Mesendoderm (in vitro differentiated cells): ENCODE measurements around the gene MINDY3.
A peak's percentile ranks its signal among the peaks of the same experiment; 100 is the strongest.

Source experiments
- DNase-seq: peaks from one replicate; pipeline ENCODE4 v3.0.0; 2013
- H2AK5ac ChIP-seq: 2 replicates; pipeline ENCODE4 v1.6.1; 2013; ENCODE audit warnings: low read length, inconsistent platforms
- H2BK120ac ChIP-seq: 2 replicates; pipeline ENCODE4 v1.6.1; 2013; ENCODE audit warnings: low read depth, mild to moderate bottlenecking, low read length, moderate library complexity, mixed read lengths
- H2BK15ac ChIP-seq: replicated peaks from 2 replicates; pipeline ENCODE4 v1.6.1; 2013; ENCODE audit warnings: low read depth, mild to moderate bottlenecking, moderate library complexity
- H2BK5ac ChIP-seq: 2 replicates; pipeline ENCODE4 v1.6.1; 2013; ENCODE audit warnings: low read length, inconsistent platforms
- H3K18ac ChIP-seq: 2 replicates; pipeline ENCODE4 v1.6.1; 2013; ENCODE audit warnings: mild to moderate bottlenecking, low read length, mixed read lengths
- H3K23ac ChIP-seq: one replicate; pipeline ENCODE4 v1.6.1; 2013; ENCODE audit warnings: low read length
- H3K27ac ChIP-seq: 2 replicates; pipeline ENCODE4 v1.5.1; 2013; ENCODE audit warnings: low read depth, mild to moderate bottlenecking, inconsistent platforms, low read length, moderate library complexity
- H3K27me3 ChIP-seq: 2 replicates; pipeline ENCODE4 v1.6.1; 2013; ENCODE audit warnings: low read length, control low read depth, mild to moderate bottlenecking, inconsistent platforms; ENCODE audit not compliant: insufficient read depth, poor library complexity
- H3K36me3 ChIP-seq: 2 replicates; pipeline ENCODE4 v1.6.1; 2013; ENCODE audit warnings: low read length, inconsistent platforms; ENCODE audit not compliant: control insufficient read depth, insufficient read depth
- H3K4ac ChIP-seq: one replicate; pipeline ENCODE4 v1.6.1; 2013; ENCODE audit warnings: low read depth, mild to moderate bottlenecking, low read length, moderate library complexity
- H3K4me1 ChIP-seq: 2 replicates; pipeline ENCODE4 v1.6.1; 2013; ENCODE audit warnings: low read depth, low read length, inconsistent platforms; ENCODE audit not compliant: control insufficient read depth
- H3K4me2 ChIP-seq: 2 replicates; pipeline ENCODE4 v1.6.1; 2013; ENCODE audit warnings: low read length
- H3K4me3 ChIP-seq: 2 replicates; pipeline ENCODE4 v1.5.1; 2013; ENCODE audit warnings: mild to moderate bottlenecking, low read length
- H3K56ac ChIP-seq: one replicate; pipeline ENCODE4 v1.6.1; 2013; ENCODE audit warnings: low read length
- H3K79me1 ChIP-seq: 2 replicates; pipeline ENCODE4 v1.6.1; 2013; ENCODE audit warnings: low read length, inconsistent platforms
- H3K79me2 ChIP-seq: 2 replicates; pipeline ENCODE4 v1.6.1; 2013; ENCODE audit warnings: mild to moderate bottlenecking, low read length; ENCODE audit not compliant: control insufficient read depth, insufficient read depth
- H3K9ac ChIP-seq: 2 replicates; pipeline ENCODE4 v1.6.1; 2013; ENCODE audit warnings: low read length, inconsistent platforms
- H4K5ac ChIP-seq: one replicate; pipeline ENCODE4 v1.6.1; 2013; ENCODE audit warnings: low read length
- H4K8ac ChIP-seq: one replicate; pipeline ENCODE4 v1.6.1; 2013; ENCODE audit warnings: low read depth, mild to moderate bottlenecking, control low read depth, low read length, moderate library complexity
- WGBS: extraction: QIAGEN DNeasy Blood & Tissue Kit; methylation state at CpG from one replicate; pipeline ENCODE4 v1.1.7; 2013; ENCODE audit warnings: low lambda C conversion rate, missing lambda C conversion rate; ENCODE audit not compliant: insufficient coverage; ENCODE audit errors: extremely low coverage; 5-methylcytosine and 5-hydroxymethylcytosine counted together

Gene MINDY3

GRCh38 chr10:15740261-15740660, 120.0 kb downstream of the MINDY3 start:
- no peak overlapping the region for H3K4ac ChIP-seq
- no peaks in the 10 kb centered on the region for H3K27me3 ChIP-seq
- no peak overlapping the region for H4K5ac ChIP-seq
- no peaks in the 10 kb centered on the region for H3K79me1 ChIP-seq
- no peak overlapping the region for H3K23ac ChIP-seq
- no peak overlapping the region for H2AK5ac ChIP-seq
- no peak overlapping the region for H2BK5ac ChIP-seq
- H3K36me3 ChIP-seq = no peaks in the 10 kb centered on the region
- no peak overlapping the region for H3K18ac ChIP-seq
- no peak overlapping the region for H3K4me3 ChIP-seq
- WGBS = no CpG with 5 or more reads among the region's 6 CpGs
- H3K56ac ChIP-seq = no peak overlapping the region
- H3K9ac ChIP-seq = no peak overlapping the region
- no peaks in the 10 kb centered on the region for H3K4me1 ChIP-seq
- H2BK120ac ChIP-seq = no peak overlapping the region
- no peak for DNase-seq
- H2BK15ac ChIP-seq = no peak overlapping the region
- H3K27ac ChIP-seq = no peak overlapping the region
- H3K4me2 ChIP-seq = no peak overlapping the region
- no peaks in the 10 kb centered on the region for H3K79me2 ChIP-seq
- H4K8ac ChIP-seq = no peak overlapping the region

- Histone ChIP-seq H2BK120ac (no peak overlapping the region), H3K4me2 (no peak overlapping the region), H3K27me3 (no peaks in the 10 kb centered on the region), H2AK5ac (no peak overlapping the region), H3K79me2 (no peaks in the 10 kb centered on the region), H3K56ac (no peak overlapping the region), H3K23ac (no peak overlapping the region), H3K18ac (no peak overlapping the region), H3K79me1 (no peaks in the 10 kb centered on the region), H4K5ac (no peak overlapping the region), H4K8ac (no peak overlapping the region), H3K27ac (no peak overlapping the region), H2BK15ac (no peak overlapping the region), H3K4me1 (no peaks in the 10 kb centered on the region), H3K4ac (no peak overlapping the region), H2BK5ac (no peak overlapping the region), H3K9ac (no peak overlapping the region), H3K4me3 (no peak overlapping the region), H3K36me3 (no peaks in the 10 kb centered on the region)
- no CpG with 5 or more reads among the region's 9 CpGs for WGBS
- peak; percentile 34 for DNase-seq
Observed at GRCh38 chr10:15739254-15739970, 120.9 kb downstream of the MINDY3 start.

- Histone ChIP-seq H3K4me2 (no peak overlapping the region), H3K27me3 (no peaks in the 10 kb centered on the region), H3K9ac (no peak overlapping the region), H3K4me3 (no peak overlapping the region), H3K4ac (no peak overlapping the region), H3K27ac (no peak overlapping the region), H3K4me1 (no peaks in the 10 kb centered on the region), H3K79me2 (no peaks in the 10 kb centered on the region), H2BK15ac (no peak overlapping the region), H3K79me1 (no peaks in the 10 kb centered on the region), H4K5ac (no peak overlapping the region), H3K18ac (no peak overlapping the region), H4K8ac (no peak overlapping the region), H3K56ac (no peak overlapping the region), H3K36me3 (no peaks in the 10 kb centered on the region), H2AK5ac (no peak overlapping the region), H2BK120ac (no peak overlapping the region), H2BK5ac (no peak overlapping the region), H3K23ac (no peak overlapping the region)
- DNase-seq = no peak
- WGBS = no CpG with 5 or more reads among the region's 10 CpGs
Observed at GRCh38 chr10:15738270-15738925, 121.9 kb downstream of the MINDY3 start.

- H3K4me3 ChIP-seq = no peak overlapping the region
- H2BK15ac ChIP-seq = no peak overlapping the region
- H4K8ac ChIP-seq = no peak overlapping the region
- no peaks in the 10 kb centered on the region for H3K79me1 ChIP-seq
- H2BK120ac ChIP-seq = no peak overlapping the region
- no peak overlapping the region for H3K4ac ChIP-seq
- no peaks in the 10 kb centered on the region for H3K79me2 ChIP-seq
- no peaks in the 10 kb centered on the region for H3K36me3 ChIP-seq
- no peaks in the 10 kb centered on the region for H3K4me1 ChIP-seq
- H3K56ac ChIP-seq = no peak overlapping the region
- no peak overlapping the region for H3K23ac ChIP-seq
- H3K18ac ChIP-seq = no peak overlapping the region
- peak; percentile 10 for DNase-seq
- no peak overlapping the region for H2BK5ac ChIP-seq
- H3K4me2 ChIP-seq = no peak overlapping the region
- H3K9ac ChIP-seq = no peak overlapping the region
- H4K5ac ChIP-seq = no peak overlapping the region
- H2AK5ac ChIP-seq = no peak overlapping the region
- no CpG with 5 or more reads among the region's 5 CpGs for WGBS
- no peaks in the 10 kb centered on the region for H3K27me3 ChIP-seq
- no peak overlapping the region for H3K27ac ChIP-seq
Observed at GRCh38 chr10:15737656-15738055, 122.7 kb downstream of the MINDY3 start.

GRCh38 chr10:15735763-15736162, 124.5 kb downstream of the MINDY3 start:
- no peak overlapping the region for H2AK5ac ChIP-seq
- H2BK15ac ChIP-seq = no peak overlapping the region
- DNase-seq = no peak
- H4K8ac ChIP-seq = no peak overlapping the region
- no peak overlapping the region for H3K27ac ChIP-seq
- H3K4me2 ChIP-seq = no peak overlapping the region
- H2BK5ac ChIP-seq = no peak overlapping the region
- H3K36me3 ChIP-seq = no peaks in the 10 kb centered on the region
- no peak overlapping the region for H3K56ac ChIP-seq
- no CpG with 5 or more reads among the region's 4 CpGs for WGBS
- H2BK120ac ChIP-seq = no peak overlapping the region
- H3K4me1 ChIP-seq = no peaks in the 10 kb centered on the region
- no peaks in the 10 kb centered on the region for H3K79me2 ChIP-seq
- no peak overlapping the region for H3K23ac ChIP-seq
- H3K9ac ChIP-seq = no peak overlapping the region
- no peak overlapping the region for H3K18ac ChIP-seq
- no peaks in the 10 kb centered on the region for H3K79me1 ChIP-seq
- no peak overlapping the region for H4K5ac ChIP-seq
- H3K4ac ChIP-seq = no peak overlapping the region
- H3K4me3 ChIP-seq = no peak overlapping the region
- no peaks in the 10 kb centered on the region for H3K27me3 ChIP-seq
